Muscle of arm (tissue), 14 donors: ENCODE results near the gene MYOCOS. TPM values are rescaled to one million over a fixed set of nuclear protein-coding genes. Genes with fewer than 3 reads are reported as not detected.
"Not testable (repeated sequence)": the region's sequence is repeated elsewhere in the genome, so short reads cannot be mapped to it uniquely, and the experiment has no call there.

Experiments used
- DNase-seq: peaks from one replicate; pipeline ENCODE4 v3.0.0-alpha.2; 2013
- long read RNA-seq, 11 donors: transcript quantifications; one replicate each; lab custom pipeline, GENCODE V29; 2026
- polyA plus RNA-seq, 12 donors: library from polyadenylated mRNA; unstranded; fragments of 120-200 nt; gene quantifications; one replicate each; pipeline ENCODE4 v1.2.1, GENCODE V29; 2013; ENCODE audit not compliant: insufficient read length in 12 of 12

Gene MYOCOS, protein sequence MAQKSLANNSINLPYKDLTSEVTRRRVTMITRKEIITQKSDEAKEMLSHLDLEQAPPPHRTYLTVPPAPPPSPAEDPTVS
- polyA plus RNA-seq = under 1 TPM in 5 of 12 donors, not detected in 7; 0.08 to 0.26 (median 0.12) TPM
- long read RNA-seq, donor 1 = 0 reads
- long read RNA-seq, donor 2 = 0 reads
- long read RNA-seq, donor 3 = 0 reads
- long read RNA-seq, donor 4 = 0 reads
- long read RNA-seq, donor 5 = 0 reads
- long read RNA-seq, donor 6 = 0 reads
- long read RNA-seq, donor 7 = 0 reads
- long read RNA-seq, donor 8 = 0 reads
- long read RNA-seq, donor 9 = 0 reads
- long read RNA-seq, donor 10 = 0 reads
- long read RNA-seq, donor 11 = 0 reads

- DNase-seq = no peak
Measured at GRCh38 chr1:171622152-171622462, at the start of gene MYOCOS. Gene MYOCOS, plus strand, starts transcription at chr1:171622243. Its CDS starts 1,641 bp downstream, at chr1:171623884.

- DNase-seq = no peak
Measured at GRCh38 chr1:171576144-171576543, 45.9 kb upstream of the MYOCOS start.

GRCh38 chr1:171581226-171581625 lies 40.8 kb upstream of the MYOCOS start:
- no peak for DNase-seq

- no peak for DNase-seq
Measured at GRCh38 chr1:171581766-171582165, 40.3 kb upstream of the MYOCOS start.

- no peak for DNase-seq
Measured at GRCh38 chr1:171582589-171582988, 39.5 kb upstream of the MYOCOS start.

DNA sequence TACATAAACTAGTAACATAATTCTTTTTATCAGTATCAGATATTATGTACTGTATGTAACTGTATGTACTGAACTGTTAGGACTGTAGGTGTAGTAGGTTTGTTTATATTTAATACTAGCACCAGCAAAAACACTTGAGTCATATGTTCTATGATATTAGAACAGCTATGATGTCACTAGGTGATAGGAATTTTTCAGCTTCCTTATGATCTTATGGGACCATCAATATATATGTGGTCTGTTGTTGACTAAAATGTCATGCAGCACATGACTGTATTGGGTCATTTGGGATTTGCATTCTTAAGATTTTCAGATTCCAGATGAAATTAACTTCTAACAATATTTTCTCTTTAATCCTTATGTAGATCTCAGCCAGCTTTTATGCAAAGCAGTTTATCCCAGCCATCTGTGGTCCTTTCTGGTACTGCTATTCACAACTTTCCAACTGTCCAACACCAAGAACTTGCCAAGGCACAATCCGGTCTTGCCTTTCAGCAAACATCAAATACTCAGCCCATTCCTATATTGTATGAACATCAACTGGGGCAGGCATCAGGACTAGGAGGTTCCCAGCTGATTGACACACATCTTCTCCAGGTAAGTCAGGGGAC lies 38.3 kb upstream of the MYOCOS start:
- no peak for DNase-seq

DNA sequence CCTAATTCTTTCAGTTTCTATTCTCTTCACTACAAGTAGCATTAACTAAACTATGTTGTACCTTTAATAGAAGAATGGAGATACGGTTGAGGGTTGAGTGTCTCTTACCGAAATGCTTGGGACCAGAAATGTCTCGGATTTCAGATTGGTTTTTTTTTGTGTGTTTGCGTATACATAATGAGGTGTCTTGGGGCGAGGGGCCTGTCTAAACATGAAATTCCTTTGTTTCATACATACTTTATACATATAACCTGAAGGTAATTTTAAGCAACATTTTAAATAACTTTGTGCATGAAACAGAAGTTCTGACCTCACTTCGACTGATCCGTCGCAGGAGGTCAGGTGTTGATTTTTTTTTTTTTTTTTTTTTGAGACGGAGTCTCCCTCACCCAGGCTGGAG lies 36.3 kb upstream of the MYOCOS start:
- no peak for DNase-seq

GRCh38 chr1:171588230-171588629 lies 33.8 kb upstream of the MYOCOS start:
- no peak for DNase-seq

- no peak for DNase-seq
Measured at GRCh38 chr1:171590022-171590421, 32.0 kb upstream of the MYOCOS start.

DNA sequence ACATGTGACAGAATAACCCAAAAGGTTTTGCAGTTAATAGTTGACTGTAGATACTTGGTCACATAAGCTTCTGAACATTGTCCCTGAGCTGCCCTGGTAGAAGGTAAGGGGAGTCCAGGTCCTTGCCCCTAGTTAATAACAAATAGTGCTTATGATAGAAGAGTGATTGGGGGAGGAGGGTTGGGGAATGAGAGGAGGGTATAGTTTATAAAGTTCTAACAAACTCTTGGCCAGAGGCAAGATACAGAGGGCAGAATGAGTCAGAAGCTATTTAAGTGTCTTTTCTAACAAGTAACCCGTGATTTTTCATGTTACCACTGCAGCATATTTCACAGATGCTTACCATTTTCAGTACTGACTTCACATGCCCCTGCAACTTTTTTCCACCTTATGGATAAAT lies 26.7 kb upstream of the MYOCOS start:
- DNase-seq = no peak

DNA sequence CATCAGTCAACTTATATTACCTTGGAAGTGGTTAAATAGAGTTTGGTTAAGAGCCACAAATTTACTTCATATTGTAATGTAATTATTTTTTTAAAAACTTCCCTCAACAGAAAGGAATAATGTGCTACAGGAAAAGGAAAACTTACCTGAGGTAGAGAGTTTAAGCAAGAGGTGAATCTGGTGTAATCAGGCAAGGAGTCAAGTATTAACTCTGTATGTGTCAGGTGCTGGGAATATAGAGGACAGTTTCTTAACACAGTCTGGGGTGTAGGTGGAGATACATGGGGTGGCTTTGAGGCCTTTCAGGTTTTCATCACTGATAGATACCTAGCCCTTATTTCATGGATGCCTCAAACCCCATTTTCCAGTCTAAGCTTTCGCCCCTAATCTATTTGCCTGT lies 25.9 kb upstream of the MYOCOS start:
- no peak for DNase-seq

GRCh38 chr1:171596705-171597104 lies 25.3 kb upstream of the MYOCOS start:
- no peak for DNase-seq

GRCh38 chr1:171597203-171597602 lies 24.8 kb upstream of the MYOCOS start:
- DNase-seq = no peak

- not testable (repeated sequence) for DNase-seq
Measured at GRCh38 chr1:171600310-171600709, 21.7 kb upstream of the MYOCOS start.

DNA sequence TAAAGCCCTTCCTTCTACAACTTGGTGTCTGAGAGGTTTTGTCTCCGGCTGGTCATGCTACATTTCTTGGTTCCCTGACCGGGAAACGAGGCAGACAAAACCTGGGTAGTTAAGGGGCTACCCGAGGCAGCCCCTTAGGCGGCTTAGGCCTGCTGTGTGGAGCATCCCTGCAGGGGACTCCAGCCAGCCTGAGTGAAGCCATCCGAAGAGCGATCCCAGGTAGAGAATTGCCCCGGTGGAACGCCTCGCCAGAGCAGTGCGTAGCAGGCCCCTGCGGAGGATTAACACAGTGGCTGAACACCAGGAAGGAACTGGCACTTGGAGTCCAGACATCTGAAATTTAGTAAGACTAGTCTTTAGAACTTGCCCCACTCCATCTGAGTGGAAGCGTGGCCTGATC lies 21.2 kb upstream of the MYOCOS start:
- no peak for DNase-seq

DNA sequence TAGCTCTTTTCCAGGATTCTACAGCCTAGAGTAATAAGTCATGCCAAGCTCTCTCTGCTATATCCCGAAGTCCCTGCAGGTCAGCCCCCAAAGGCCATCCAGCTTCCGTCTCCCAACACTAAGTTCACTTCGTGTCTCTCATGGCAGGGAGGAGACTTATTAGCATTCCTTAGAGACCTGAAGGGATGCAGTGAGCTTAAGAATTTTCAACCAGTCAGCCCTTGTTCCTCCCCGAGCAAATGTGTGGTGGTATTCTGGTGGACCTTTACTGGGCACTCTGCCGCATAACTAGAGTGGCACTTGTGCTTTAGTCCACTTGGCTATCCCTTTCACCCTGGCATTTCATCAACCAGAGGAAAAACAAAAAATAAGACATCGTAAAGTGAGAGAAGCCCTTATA lies 19.0 kb upstream of the MYOCOS start:
- DNase-seq = not testable (repeated sequence)

DNA sequence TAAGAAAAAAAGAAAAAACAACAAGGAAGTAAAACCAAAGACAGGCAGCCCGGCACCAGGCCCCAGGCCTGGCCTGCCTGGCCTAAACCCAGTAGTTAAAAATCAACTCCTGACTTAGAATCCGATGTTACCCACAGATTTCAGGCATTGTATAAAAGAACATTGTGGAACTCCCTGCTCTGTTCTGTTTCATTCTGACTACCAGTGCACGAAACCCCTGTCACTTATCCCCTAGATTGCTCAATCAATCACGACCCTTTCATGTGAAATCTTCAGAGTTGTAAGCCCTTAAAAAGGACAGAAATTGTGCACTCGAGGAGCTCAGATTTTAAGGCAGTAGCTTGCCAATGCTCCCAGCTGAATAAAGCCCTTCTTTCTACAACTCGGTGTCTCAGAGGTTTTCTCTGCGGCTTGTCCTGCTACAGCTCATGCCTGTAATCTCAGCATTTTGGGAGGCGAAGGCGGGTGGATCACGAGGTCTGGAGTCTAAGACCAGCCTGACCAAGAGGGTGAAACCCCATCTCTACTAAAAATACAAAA lies 15.6 kb upstream of the MYOCOS start:
- no peak for DNase-seq

DNA sequence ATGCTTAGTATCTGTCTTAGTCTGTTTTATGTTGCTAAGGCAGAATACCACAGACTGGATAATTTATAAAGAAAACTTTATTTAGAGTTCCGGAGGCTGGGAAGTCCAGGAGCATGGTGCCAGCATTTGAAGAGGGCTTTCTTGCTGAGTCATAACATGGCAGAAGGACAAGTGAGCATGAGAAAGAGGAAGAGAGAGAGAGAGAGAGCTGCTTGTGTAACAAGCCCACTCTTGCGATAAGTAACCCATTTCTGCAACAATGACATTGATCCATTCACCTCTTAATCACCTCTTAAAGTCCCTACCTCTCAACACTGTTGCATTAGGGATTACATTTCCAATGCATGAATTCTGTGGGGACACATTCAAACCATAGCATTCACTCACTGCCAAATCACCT lies 11.7 kb upstream of the MYOCOS start:
- no peak for DNase-seq

GRCh38 chr1:171611306-171611705 lies 10.7 kb upstream of the MYOCOS start:
- DNase-seq = no peak

- DNase-seq = no peak
Measured at GRCh38 chr1:171613282-171613681, 8.8 kb upstream of the MYOCOS start.

GRCh38 chr1:171615122-171615906 lies 6.7 kb upstream of the MYOCOS start:
- DNase-seq = not testable (repeated sequence)

DNA sequence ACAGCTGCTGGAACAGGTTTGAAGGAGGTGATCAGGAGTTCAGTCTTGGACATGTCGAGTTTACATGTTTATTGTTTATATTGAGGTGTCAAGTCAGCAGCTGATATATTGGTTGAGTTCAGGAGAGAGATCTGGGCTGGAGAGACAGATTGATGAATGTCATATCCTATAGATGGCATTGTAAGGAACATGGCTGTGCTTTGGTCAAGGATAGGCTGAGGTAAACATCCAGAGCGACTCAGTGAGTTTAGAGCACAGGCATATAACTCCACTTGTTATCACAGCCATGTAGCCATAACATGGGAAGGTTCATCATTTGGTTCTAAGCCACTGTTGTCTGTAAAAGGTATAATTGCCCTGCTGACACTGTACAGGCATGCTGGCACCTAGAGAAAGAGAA lies 5.5 kb upstream of the MYOCOS start:
- no peak for DNase-seq
